Esophagus muscularis mucosa (tissue), 3 donors: ENCODE measurements around the gene DNAH17.

Experiments used
- CTCF ChIP-seq, 3 experiments: fragments of 200-600 bp in 2 of 3; fragments of 450-650 bp in 1 of 3; sonication (generic) in 2 of 3; IDR thresholded peaks; one replicate each; pipeline ENCODE4 v1.5.1; 2017 to 2019; ENCODE audit warnings: antibody characterized with exemption in 3 of 3, mild to moderate bottlenecking in 2 of 3, moderate library complexity in 1 of 3
- POLR2A ChIP-seq: fragments of 450-650 bp; IDR thresholded peaks from one replicate; pipeline ENCODE4 v1.6.1; 2017; ENCODE audit warnings: antibody characterized with exemption, moderate library complexity, mild to moderate bottlenecking, low read depth
- POLR2AphosphoS5 ChIP-seq, 2 donors: sonication (generic); formaldehyde crosslinking; IDR thresholded peaks; one replicate each; pipeline ENCODE4 v1.6.1; 2017; ENCODE audit warnings: antibody characterized with exemption in 2 of 2

DNA sequence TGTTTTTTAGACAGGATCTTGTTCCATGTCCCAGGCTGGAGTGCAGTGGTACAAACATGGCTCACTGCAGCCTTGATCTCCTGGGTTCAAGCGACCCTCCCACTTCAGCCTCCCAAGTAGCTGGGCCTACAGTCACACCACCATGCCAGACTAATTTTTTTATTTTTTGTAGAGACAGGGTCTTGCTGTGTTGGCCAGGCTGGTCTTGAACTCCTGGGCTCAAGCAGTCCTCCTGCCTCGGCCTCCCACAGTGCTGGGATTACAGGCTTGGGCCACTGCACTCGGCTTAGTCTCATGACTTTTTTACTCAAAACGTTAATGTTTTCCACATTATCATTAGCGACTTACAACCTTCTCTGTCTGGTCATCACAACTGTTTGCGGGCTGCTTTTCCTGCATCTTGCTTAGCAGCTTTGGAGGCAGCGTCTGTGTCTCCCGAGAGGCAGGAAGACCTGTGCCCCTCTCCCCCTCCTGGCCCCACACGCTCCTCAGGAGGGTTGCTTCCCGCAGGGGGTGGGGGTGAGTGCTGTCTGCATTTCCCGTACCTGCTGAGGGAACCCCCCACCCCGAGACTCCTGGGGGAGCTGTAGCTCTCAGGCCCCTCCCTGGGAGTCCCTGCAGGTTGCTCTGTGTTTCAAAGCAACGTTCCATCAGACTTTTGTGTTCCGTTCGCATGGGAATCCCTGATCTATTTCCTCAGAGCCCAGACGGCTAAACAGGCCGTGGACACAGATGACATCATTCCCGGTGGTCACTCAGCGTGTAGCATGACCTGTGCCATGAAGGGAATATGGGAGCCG lies 146.1 kb downstream of the DNAH17 start:
- no peak for TF ChIP-seq POLR2A
- TF ChIP-seq CTCF (IDR thresholded peaks at IDR 0.05): no peak
- no peak for TF ChIP-seq POLR2AphosphoS5 (IDR thresholded peaks at IDR 0.05)
